K562 (cell line): ENCODE results near the gene FAM186B. TPM values are rescaled to one million over a fixed set of nuclear protein-coding genes. Genes with fewer than 3 reads are reported as not detected.

Experiments used
- ATAC-seq: fragments of 200-7000 bp; cut with Tn5 transposase; 3 replicates; pipeline ENCODE4 v1.9.1; 2020; ENCODE audit warnings: moderate library complexity
- BruUV-seq: library from RNA; stranded (reverse); fragments of 400-500 nt; replicated peaks from 2 replicates; lab custom pipeline; 2021; lab: Mats Ljungman, UMichigan
- CTCF ChIA-PET: fragments of 300-600 bp; formaldehyde crosslinking; extraction: SDS; loops from one replicate; lab custom pipeline; 2021; ENCODE audit warnings: low intra/inter-chr PET ratio; lab: Yijun Ruan, JAX
- POLR2A ChIA-PET: fragments of 300-600, 350-650 bp; sonication (Branson Sonifier 250); formaldehyde crosslinking; extraction: SDS; loops from one replicate; lab custom pipeline; 2021; ENCODE audit warnings: antibody characterized with exemption, inconsistent platforms; lab: Yijun Ruan, JAX
- DNase-seq, 4 experiments: peaks; one replicate each; pipeline versions ENCODE4 v3.0.0 to v3.0.0-alpha.2; 2011 to 2018; ENCODE audit warnings: low spot score in 3 of 4, mixed read lengths in 3 of 4; ENCODE audit errors: extremely low read depth in 1 of 4
- FAIRE-seq: peaks from 2 replicates; lab custom pipeline; 2011; peaks lifted over from hg19 to GRCh38; lab: Jason Lieb, UNC
- H2AFZ ChIP-seq: 2 replicates; pipeline ENCODE4 v1.6.0; 2011; ENCODE audit warnings: low read depth, low read length, control low read depth, inconsistent platforms
- H3K27ac ChIP-seq: fragments of 200-600 bp; 3 replicates; pipeline ENCODE4 v1.8.0; 2011; ENCODE audit warnings: low read depth, mild to moderate bottlenecking, control low read depth, inconsistent platforms, low read length, moderate library complexity, mixed read lengths; ENCODE audit errors: extremely low read depth
- H3K27me3 ChIP-seq, 2 experiments: fragments of 300-600 bp in 1 of 2; 2 replicates in 1 of 2; 3 replicates in 1 of 2; pipeline versions ENCODE4 v1.6.0 to v1.8.0; 2011; ENCODE audit warnings: inconsistent platforms in 2 of 2, low read length in 2 of 2, mild to moderate bottlenecking in 1 of 2, mixed read lengths in 1 of 2, moderate library complexity in 1 of 2; ENCODE audit not compliant: control insufficient read depth in 2 of 2, insufficient read depth in 2 of 2
- H3K36me3 ChIP-seq: fragments of 300-600 bp; 3 replicates; pipeline ENCODE4 v1.8.0; 2011; ENCODE audit warnings: mild to moderate bottlenecking, low read length, inconsistent platforms; ENCODE audit not compliant: control insufficient read depth, insufficient read depth
- H3K4me1 ChIP-seq, 2 experiments: fragments of 200-600 bp in 1 of 2; replicated peaks in 1 of 2; 2 replicates in 1 of 2; 3 replicates in 1 of 2; pipeline versions ENCODE4 v1.5.1 to v1.8.0; 2011; ENCODE audit warnings: inconsistent platforms in 2 of 2, low read length in 2 of 2, mild to moderate bottlenecking in 1 of 2, mixed read lengths in 1 of 2, moderate library complexity in 1 of 2; ENCODE audit not compliant: control insufficient read depth in 2 of 2, insufficient read depth in 2 of 2
- H3K4me2 ChIP-seq: 2 replicates; pipeline ENCODE4 v1.6.1; 2011; ENCODE audit warnings: low read length, control low read depth, inconsistent platforms, mixed read lengths; ENCODE audit not compliant: insufficient read depth
- H3K4me3 ChIP-seq: fragments of 200-600 bp; sonication (generic), shearing (Covaris generic); 2 replicates; pipeline ENCODE4 v1.5.1; 2016; ENCODE audit warnings: control low read depth, inconsistent platforms
- H3K79me2 ChIP-seq: fragments of 200-600 bp; 3 replicates; pipeline ENCODE4 v1.8.0; 2011; ENCODE audit warnings: low read length, inconsistent platforms; ENCODE audit not compliant: control insufficient read depth, insufficient read depth
- H3K9ac ChIP-seq, 2 experiments: 2 replicates each; pipeline versions ENCODE4 v1.6.0 to v1.6.1; 2011; ENCODE audit warnings: low read depth in 2 of 2, low read length in 2 of 2, control low read depth in 1 of 2, inconsistent platforms in 1 of 2, mild to moderate bottlenecking in 1 of 2, mixed read lengths in 1 of 2; ENCODE audit not compliant: insufficient read depth in 1 of 2
- H3K9me1 ChIP-seq: one replicate; pipeline ENCODE4 v1.6.0; 2011; ENCODE audit warnings: inconsistent platforms, mild to moderate bottlenecking, low read length, moderate library complexity; ENCODE audit not compliant: control insufficient read depth, insufficient read depth
- H3K9me3 ChIP-seq: replicated peaks from 2 replicates; pipeline ENCODE4 v1.5.1; 2011; ENCODE audit warnings: low read depth, low read length, inconsistent platforms; ENCODE audit not compliant: control insufficient read depth, insufficient read depth
- H4K20me1 ChIP-seq: replicated peaks from 2 replicates; pipeline ENCODE4 v1.6.1; 2011; ENCODE audit warnings: low read length, inconsistent platforms, mixed read lengths; ENCODE audit not compliant: control insufficient read depth, insufficient read depth
- FOXM1 ChIP-seq, 2 experiments: fragments of 450-650 bp in 1 of 2; sonication (generic) in 1 of 2; formaldehyde crosslinking in 1 of 2; IDR thresholded peaks; 2 replicates each; pipeline versions ENCODE4 v1.6.1 to v1.9.0; 2017 to 2022; ENCODE audit warnings: low read depth in 2 of 2, mild to moderate bottlenecking in 2 of 2, missing genetic modification reagents in 1 of 2, moderate library complexity in 1 of 2
- POLR2AphosphoS2 ChIP-seq: IDR thresholded peaks from 2 replicates; pipeline ENCODE4 v1.6.1; 2012; ENCODE audit warnings: low read length, improper control_type of control experiment
- POLR2G ChIP-seq: fragments of 200-400 bp; formaldehyde crosslinking; IDR thresholded peaks from 2 replicates; pipeline ENCODE4 v1.6.1; 2017; ENCODE audit warnings: low read depth, mild to moderate bottlenecking, antibody characterized with exemption, low read length, moderate library complexity
- WGBS: fragments of 100-300 bp; shearing (Covaris generic); methylation state at CpG from one replicate; pipeline ENCODE4 v1.1.6; 2016; ENCODE audit warnings: low coverage, mixed read lengths; ENCODE audit not compliant: insufficient coverage; ENCODE audit errors: missing lambda C conversion rate; 5-methylcytosine and 5-hydroxymethylcytosine counted together
- in situ Hi-C: fragments of 300-500 bp; cut with MboI; formaldehyde crosslinking; loops from 4 replicates; pipeline ENCODE4 v1.15.0; 2018; ENCODE audit warnings: inconsistent platforms, mixed read lengths
- intact Hi-C: fragments of 100-400 bp; cut with micrococcal nuclease; formaldehyde crosslinking; loops from 2 replicates; pipeline ENCODE4 v1.14.2; 2022
- polyA plus RNA-seq, 8 experiments: library from polyadenylated mRNA; depleted of rRNA in 4 of 8; stranded (reverse) in 5 of 8; unstranded in 3 of 8; fragments of >200 nt; fragmentation: Nextera tagmentation in 2 of 8; fragmentation: Illumina TruSeq in 1 of 8; extraction: Ambion mirVana in 2 of 8; extraction: Trizol in 1 of 8; gene quantifications; 2 replicates each; pipeline versions ENCODE4 v1.2.1 to v1.2.3, GENCODE V29; 2011 to 2014; ENCODE audit warnings: inconsistent platforms in 1 of 8, missing spikeins in 1 of 8
- total RNA-seq, 7 experiments: library from RNA; depleted of rRNA in 6 of 7; stranded (reverse); fragments of >200 nt in 6 of 7; fragmentation: Illumina TruSeq in 2 of 7; extraction: Trizol in 2 of 7; gene quantifications; 2 replicates each; pipeline versions ENCODE4 v1.2.1 to v1.2.3, GENCODE V29; 2011 to 2021; ENCODE audit warnings: low replicate concordance in 1 of 7

The FAM186B gene
- total and polyA plus RNA-seq, 9 of the 15 experiments (the other 6 are each of a cell fraction or from before 2014, with no cell fraction given), result 0.07 to 0.42 (median 0.15) TPM

- Histone ChIP-seq H3K27me3 (no peaks in the 10 kb centered on the region), H3K4me2 (no peak overlapping the region), H3K27ac (no peak overlapping the region), H3K79me2 (no peaks in the 10 kb centered on the region), H3K4me3 (no peak overlapping the region), H4K20me1 (no peaks in the 10 kb centered on the region), H2AFZ (no peak overlapping the region), H3K36me3 (peaks cover 13% of the 10 kb centered on the region; the same call in 2 of the 3 replicates), H3K9ac (peak overlapping the region in 1 of 2 experiments; percentile 69; a peak in 2 of 4 replicates), H3K9me1 (no peaks in the 10 kb centered on the region), H3K9me3 (no peaks in the 10 kb centered on the region), H3K4me1 (peaks cover 3 to 14% of the 10 kb centered on the region in 2 experiments; a peak in 3 of 5 replicates)
- ATAC-seq (no peak), FAIRE-seq (no peak), DNase-seq (no peak)
- intact Hi-C loops, result loop anchor here (5.0 kb wide), 1 partner anchor 195 kb away; no protein-coding TSS in a partner anchor
- WGBS, result 73% methylated on average over 8 of the region's 17 CpGs
- in situ Hi-C loops, result loop anchor here (5.0 kb wide), 2 partner anchors 65 to 195 kb away; partner anchors contain the start of gene FMNL3
- TF ChIP-seq FOXM1 (IDR thresholded peaks at IDR 0.05; ENCODE audit: low read depth) (no peak), FOXM1 (CRISPR knock-in tag; IDR thresholded peaks at IDR 0.05; ENCODE audit: low read depth) (no peak), POLR2G (0 out of 2 replicates have a peak, but pooled peaks have one; percentile 20), POLR2AphosphoS2 (peak; percentile 64; the same call in 1 of the 2 replicates)
- CTCF ChIA-PET, result interaction anchor here (0.9 to 1.8 kb wide), 2 partner anchors 66 kb away, joined by 3 to 6 read pairs; no protein-coding TSS in a partner anchor
- POLR2A ChIA-PET, result interaction anchor here (0.5 to 0.9 kb wide), 6 partner anchors 13 to 433 kb away, joined by 3 to 4 read pairs (median 3); partner anchors contain the start of gene TMBIM6
- no TSS peak for BruUV-seq
Observed at GRCh38 chr12:49641748-49642369, 36.4 kb upstream of the FAM186B start.
